ENCODE results near the gene ATP2B2. TPM values are rescaled to one million over a fixed set of nuclear protein-coding genes. Genes with fewer than 3 reads are reported as not detected.
A peak's percentile ranks its signal among the peaks of the same experiment; 100 is the strongest.

ATP2B2 gene
- not detected in 2 replicates for total RNA-seq (2014; rRNA removed; shearing (Covaris generic))

- Histone ChIP-seq H3K27ac (no peak within 1 kb of the TSS), H3K36me3 (no peaks in the 10 kb centered on the region), H3K4me1 (replicated peaks) (no peaks in the 10 kb centered on the region), H3K27me3 (replicated peaks) (peaks cover 22% of the 10 kb centered on the region), H3K9me3 (replicated peaks) (no peaks in the 10 kb centered on the region), H3K4me3 (no peak within 1 kb of the TSS)
- DNase-seq (ENCODE audit: low read depth in 1 of 2, low spot score in 2 of 2), result no peak
Measured at GRCh38 chr3:10505050-10505790, at the start of gene ATP2B2. ATP2B2 (minus strand) TSS chr3:10505586; CDS start chr3:10449543, 56,043 bp downstream.

DNA sequence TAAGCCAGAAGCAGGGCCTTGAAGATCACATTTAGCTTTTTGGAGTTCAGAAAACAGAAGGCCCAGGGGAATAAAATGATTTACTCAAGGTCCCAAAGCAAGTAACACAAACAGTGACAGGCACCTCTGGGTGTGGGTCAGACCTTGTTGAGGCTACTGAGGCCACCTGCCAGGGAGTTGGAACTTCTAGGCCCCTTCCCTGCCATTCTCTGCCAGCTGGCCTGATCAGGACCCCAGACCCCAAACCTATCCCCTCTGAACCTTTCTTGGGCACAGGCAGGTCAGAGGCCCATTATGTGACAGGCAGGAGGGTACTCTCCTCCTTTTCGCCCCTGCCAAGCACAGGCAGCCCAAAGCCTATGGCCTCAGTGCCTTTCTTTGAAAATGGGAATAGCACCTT is 49.4 kb upstream of the ATP2B2 start:
- Histone ChIP-seq H3K4me1 (replicated peaks) (peaks cover 10% of the 10 kb centered on the region), H3K27me3 (replicated peaks) (no peaks in the 10 kb centered on the region; the same call in 1 of the 2 replicates), H3K27ac (no peak overlapping the region), H3K4me3 (no peak overlapping the region), H3K9me3 (replicated peaks) (no peaks in the 10 kb centered on the region), H3K36me3 (no peaks in the 10 kb centered on the region)
- DNase-seq (ENCODE audit: low read depth in 1 of 2, low spot score in 2 of 2), result no peak

DNA sequence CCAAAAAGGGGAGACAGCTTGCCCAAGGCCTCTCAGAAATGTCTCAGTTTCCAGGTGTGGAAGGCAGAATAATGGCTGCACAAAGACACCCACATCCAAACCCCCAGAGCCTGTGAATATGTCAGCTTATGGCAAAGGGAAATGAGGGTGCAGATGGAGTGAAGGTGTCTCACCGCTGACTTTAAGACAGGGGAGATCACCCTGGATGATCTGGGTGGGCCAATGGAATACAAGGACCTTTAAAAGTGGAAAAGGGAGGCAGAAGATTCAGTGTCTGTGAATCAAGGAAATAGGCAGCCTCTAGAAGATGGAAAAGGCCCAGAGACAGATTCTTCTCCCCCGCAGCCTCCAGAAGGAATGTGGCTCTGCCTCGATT is 48.8 kb upstream of the ATP2B2 start:
- Histone ChIP-seq H3K9me3 (replicated peaks) (no peaks in the 10 kb centered on the region), H3K36me3 (no peaks in the 10 kb centered on the region), H3K27me3 (replicated peaks) (no peaks in the 10 kb centered on the region; the same call in 1 of the 2 replicates), H3K27ac (no peak overlapping the region), H3K4me3 (no peak overlapping the region), H3K4me1 (replicated peaks) (peaks cover 10% of the 10 kb centered on the region)
- no peak for DNase-seq (ENCODE audit: low read depth in 1 of 2, low spot score in 2 of 2)

GRCh38 chr3:10553591-10554235 is 48.3 kb upstream of the ATP2B2 start:
- DNase-seq (ENCODE audit: low read depth in 1 of 2, low spot score in 2 of 2), result no peak
- Histone ChIP-seq H3K9me3 (replicated peaks) (no peaks in the 10 kb centered on the region), H3K27ac (no peak overlapping the region), H3K36me3 (no peaks in the 10 kb centered on the region), H3K4me1 (replicated peaks) (peaks cover 10% of the 10 kb centered on the region), H3K27me3 (replicated peaks) (no peaks in the 10 kb centered on the region; the same call in 1 of the 2 replicates), H3K4me3 (no peak overlapping the region)

- no peak for DNase-seq (ENCODE audit: low read depth in 1 of 2, low spot score in 2 of 2)
- Histone ChIP-seq H3K27me3 (replicated peaks) (no peaks in the 10 kb centered on the region), H3K9me3 (replicated peaks) (no peaks in the 10 kb centered on the region), H3K27ac (no peak overlapping the region), H3K4me3 (no peak overlapping the region), H3K36me3 (no peaks in the 10 kb centered on the region), H3K4me1 (replicated peaks) (peaks cover 10% of the 10 kb centered on the region)
Measured at GRCh38 chr3:10552631-10552943, 47.2 kb upstream of the ATP2B2 start.

GRCh38 chr3:10551821-10552630 is 46.6 kb upstream of the ATP2B2 start:
- Histone ChIP-seq H3K36me3 (no peaks in the 10 kb centered on the region), H3K27me3 (replicated peaks) (no peaks in the 10 kb centered on the region), H3K9me3 (replicated peaks) (no peaks in the 10 kb centered on the region), H3K27ac (0 out of 2 replicates have a peak overlapping the region, but pooled peaks have one; percentile 8), H3K4me1 (replicated peaks) (peaks cover 10% of the 10 kb centered on the region), H3K4me3 (no peak overlapping the region)
- peak; percentile 47 to 61 for DNase-seq (ENCODE audit: low read depth in 1 of 2, low spot score in 2 of 2)

DNA sequence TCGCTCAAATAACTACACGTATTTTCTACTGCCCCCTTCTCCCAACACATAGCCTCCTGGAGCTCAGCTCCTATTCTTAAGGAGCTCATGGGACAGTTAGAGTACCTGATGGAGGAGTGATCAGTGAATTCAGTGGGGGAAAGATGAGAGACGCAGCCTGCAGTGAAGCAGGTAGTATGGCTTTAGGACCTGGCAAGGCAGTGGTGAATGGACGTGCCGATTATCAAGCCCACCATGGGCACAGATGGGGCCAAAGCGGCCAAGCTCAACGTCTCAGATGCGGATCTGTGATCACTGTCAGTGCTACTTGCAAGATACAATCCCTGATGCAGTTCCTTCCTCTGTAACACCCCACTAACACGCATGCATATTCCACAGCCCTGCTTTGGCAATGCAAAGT is 45.8 kb upstream of the ATP2B2 start:
- Histone ChIP-seq H3K27me3 (replicated peaks) (no peaks in the 10 kb centered on the region), H3K4me3 (no peak overlapping the region), H3K27ac (no peak overlapping the region), H3K36me3 (no peaks in the 10 kb centered on the region), H3K9me3 (replicated peaks) (no peaks in the 10 kb centered on the region), H3K4me1 (replicated peaks) (peaks cover 10% of the 10 kb centered on the region)
- DNase-seq (ENCODE audit: low read depth in 1 of 2, low spot score in 2 of 2), result no peak

DNA sequence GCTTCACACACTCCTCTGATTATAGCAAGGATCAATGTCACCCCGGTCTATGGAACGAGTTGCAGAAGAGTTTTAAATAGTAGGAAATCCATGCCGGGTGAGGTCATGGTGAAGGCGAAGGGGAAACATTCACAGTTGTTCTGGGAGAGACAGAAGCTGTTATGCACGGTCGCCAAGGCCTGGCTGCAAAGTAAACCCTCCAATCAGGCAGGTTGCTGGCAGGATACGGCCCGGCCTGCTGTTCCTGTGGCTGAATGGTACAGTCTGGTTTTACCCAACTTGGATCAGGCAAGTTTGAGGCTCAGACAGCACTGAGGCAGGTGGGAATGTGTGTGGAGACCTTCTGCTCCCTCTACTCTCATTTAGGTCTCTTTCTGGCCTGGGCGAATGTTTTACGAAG is 45.3 kb upstream of the ATP2B2 start:
- H3K4me3 ChIP-seq, result no peak overlapping the region
- no peak overlapping the region for H3K27ac ChIP-seq
- no peaks in the 10 kb centered on the region for H3K36me3 ChIP-seq
- DNase-seq (ENCODE audit: low read depth in 1 of 2, low spot score in 2 of 2), result no peak
- peaks cover 10% of the 10 kb centered on the region for H3K4me1 ChIP-seq (replicated peaks)
- no peaks in the 10 kb centered on the region for H3K9me3 ChIP-seq (replicated peaks)
- H3K27me3 ChIP-seq (replicated peaks), result no peaks in the 10 kb centered on the region

DNA sequence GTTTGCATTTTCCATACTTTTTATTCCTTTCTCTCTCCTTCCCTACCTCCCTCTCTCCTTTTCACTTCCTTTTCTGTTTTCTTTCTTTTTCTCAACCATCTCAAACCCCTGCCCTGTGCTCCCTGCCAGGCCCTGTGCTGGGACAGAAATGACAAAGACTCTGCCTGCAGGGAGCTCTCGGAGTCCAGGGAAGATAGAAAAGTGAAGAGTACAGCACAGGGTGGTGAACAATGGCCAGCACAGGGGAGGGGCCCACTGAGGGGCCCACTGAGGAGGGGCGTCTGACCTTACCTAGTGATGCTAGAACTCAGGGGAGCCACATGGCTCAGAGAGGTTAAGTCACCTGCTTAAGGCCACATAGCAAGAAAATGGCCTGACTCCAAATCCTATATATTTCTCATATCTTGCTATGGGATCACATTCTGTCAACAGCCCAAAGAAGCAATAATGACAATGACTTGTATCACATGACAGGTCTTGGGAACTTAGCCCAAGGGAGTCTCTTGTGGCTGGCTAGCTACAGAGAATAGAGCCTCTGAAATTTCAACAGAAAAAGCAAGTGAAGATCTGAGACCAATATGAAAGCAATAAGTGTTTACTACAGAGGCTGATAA is 44.3 kb upstream of the ATP2B2 start:
- no peak overlapping the region for H3K4me3 ChIP-seq
- no peak for DNase-seq (ENCODE audit: low read depth in 1 of 2, low spot score in 2 of 2)
- H3K9me3 ChIP-seq (replicated peaks), result no peaks in the 10 kb centered on the region
- H3K4me1 ChIP-seq (replicated peaks), result peaks cover 10% of the 10 kb centered on the region
- H3K27me3 ChIP-seq (replicated peaks), result no peaks in the 10 kb centered on the region
- H3K27ac ChIP-seq, result no peak overlapping the region
- no peaks in the 10 kb centered on the region for H3K36me3 ChIP-seq

GRCh38 chr3:10548992-10549391 is 43.6 kb upstream of the ATP2B2 start:
- Histone ChIP-seq H3K4me3 (no peak overlapping the region), H3K4me1 (replicated peaks) (peaks cover 10% of the 10 kb centered on the region), H3K9me3 (replicated peaks) (no peaks in the 10 kb centered on the region), H3K27me3 (replicated peaks) (no peaks in the 10 kb centered on the region), H3K36me3 (no peaks in the 10 kb centered on the region), H3K27ac (no peak overlapping the region)
- DNase-seq (ENCODE audit: low read depth in 1 of 2, low spot score in 2 of 2), result no peak

- no peak overlapping the region for H3K27ac ChIP-seq
- H3K9me3 ChIP-seq (replicated peaks), result no peaks in the 10 kb centered on the region
- H3K4me1 ChIP-seq (replicated peaks), result peaks cover 10% of the 10 kb centered on the region
- no peaks in the 10 kb centered on the region for H3K36me3 ChIP-seq
- no peak for DNase-seq (ENCODE audit: low read depth in 1 of 2, low spot score in 2 of 2)
- H3K4me3 ChIP-seq, result no peak overlapping the region
- H3K27me3 ChIP-seq (replicated peaks), result no peaks in the 10 kb centered on the region
Measured at GRCh38 chr3:10547841-10548783, 42.7 kb upstream of the ATP2B2 start.

DNA sequence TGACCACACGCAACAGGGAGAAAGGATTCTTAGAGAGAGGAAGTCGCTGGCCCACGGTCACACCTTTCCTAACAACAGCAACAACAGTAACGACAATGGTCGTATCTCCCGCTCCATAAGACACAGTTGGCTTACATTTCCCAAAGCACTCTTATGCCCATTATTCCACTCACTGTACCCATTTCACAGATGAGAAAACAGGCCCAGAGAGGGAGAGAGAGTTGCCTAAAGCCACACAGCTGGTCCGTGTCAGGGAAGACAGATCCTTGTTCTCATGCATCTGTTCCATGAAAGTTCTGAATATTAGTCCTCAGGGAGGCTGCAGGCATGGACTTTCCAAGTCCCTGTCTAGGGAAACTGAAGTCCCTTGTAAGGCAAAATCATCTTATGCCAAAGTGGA is 42.0 kb upstream of the ATP2B2 start:
- no peak overlapping the region for H3K4me3 ChIP-seq
- no peak for DNase-seq (ENCODE audit: low read depth in 1 of 2, low spot score in 2 of 2)
- no peaks in the 10 kb centered on the region; the same call in 1 of the 2 replicates for H3K9me3 ChIP-seq (replicated peaks)
- H3K27me3 ChIP-seq (replicated peaks), result no peaks in the 10 kb centered on the region
- H3K36me3 ChIP-seq, result no peaks in the 10 kb centered on the region
- peaks cover 10% of the 10 kb centered on the region for H3K4me1 ChIP-seq (replicated peaks)
- H3K27ac ChIP-seq, result no peak overlapping the region

GRCh38 chr3:10546820-10547263 is 41.5 kb upstream of the ATP2B2 start:
- no peaks in the 10 kb centered on the region for H3K36me3 ChIP-seq
- H3K27me3 ChIP-seq (replicated peaks), result no peaks in the 10 kb centered on the region
- no peak for DNase-seq (ENCODE audit: low read depth in 1 of 2, low spot score in 2 of 2)
- no peak overlapping the region for H3K4me3 ChIP-seq
- H3K27ac ChIP-seq, result no peak overlapping the region
- no peaks in the 10 kb centered on the region; the same call in 1 of the 2 replicates for H3K9me3 ChIP-seq (replicated peaks)
- H3K4me1 ChIP-seq (replicated peaks), result peaks cover 5% of the 10 kb centered on the region

Data from SJSA1 (cell line).